Fibroblast of lung (primary cell): ENCODE measurements around the gene HECTD2. TPM values are rescaled to one million over a fixed set of nuclear protein-coding genes. Genes with fewer than 3 reads are reported as not detected.

Source experiments
- DNase-seq, 2 donors: peaks; one replicate each; pipeline versions ENCODE4 v3.0.0 to v3.0.0-alpha.2; 2010; ENCODE audit warnings: low read depth in 2 of 2
- H2AFZ ChIP-seq: 2 replicates; pipeline ENCODE4 v1.5.1; 2012; ENCODE audit warnings: low read length, control low read depth, inconsistent platforms
- H3K27ac ChIP-seq: 2 replicates; pipeline ENCODE4 v1.5.1; 2011; ENCODE audit warnings: low read length, control low read depth; ENCODE audit not compliant: insufficient read depth
- H3K27me3 ChIP-seq: 2 replicates; pipeline ENCODE4 v1.5.1; 2011; ENCODE audit warnings: mild to moderate bottlenecking, low read length; ENCODE audit not compliant: control insufficient read depth, insufficient read depth
- H3K36me3 ChIP-seq: 2 replicates; pipeline ENCODE4 v1.5.1; 2011; ENCODE audit warnings: low read length; ENCODE audit not compliant: control insufficient read depth, insufficient read depth
- H3K4me1 ChIP-seq: 2 replicates; pipeline ENCODE4 v1.5.1; 2011; ENCODE audit warnings: low read length; ENCODE audit not compliant: control insufficient read depth, insufficient read depth; ENCODE audit errors: extremely low read depth
- H3K4me2 ChIP-seq: 2 replicates; pipeline ENCODE4 v1.5.1; 2011; ENCODE audit warnings: low read length, control low read depth; ENCODE audit not compliant: insufficient read depth; ENCODE audit errors: extremely low read depth
- H3K4me3 ChIP-seq, 4 experiments: fragments of 200-600 bp in 1 of 4; sonication (generic) in 1 of 4; replicated peaks in 1 of 4; 2 replicates each; pipeline ENCODE4 v1.5.1; 2011 to 2016; ENCODE audit warnings: low read length in 4 of 4, low read depth in 3 of 4, mild to moderate bottlenecking in 3 of 4, control low read depth in 2 of 4, inconsistent platforms in 1 of 4, mixed read lengths in 1 of 4; ENCODE audit not compliant: insufficient read depth in 1 of 4; ENCODE audit errors: control extremely low read depth in 1 of 4
- H3K79me2 ChIP-seq: 2 replicates; pipeline ENCODE4 v1.5.1; 2012; ENCODE audit warnings: mild to moderate bottlenecking, low read length, inconsistent platforms; ENCODE audit not compliant: control insufficient read depth, insufficient read depth
- H3K9ac ChIP-seq: 2 replicates; pipeline ENCODE4 v1.5.1; 2011; ENCODE audit warnings: mild to moderate bottlenecking, low read length, control low read depth; ENCODE audit not compliant: insufficient read depth
- H3K9me3 ChIP-seq: 2 replicates; pipeline ENCODE4 v1.5.1; 2012; ENCODE audit warnings: low read depth, low read length; ENCODE audit not compliant: control insufficient read depth, insufficient read depth
- H4K20me1 ChIP-seq: 2 replicates; pipeline ENCODE4 v1.5.1; 2011; ENCODE audit warnings: low read length; ENCODE audit not compliant: control insufficient read depth, insufficient read depth; ENCODE audit errors: extremely low read depth
- EZH2 ChIP-seq: IDR thresholded peaks from 2 replicates; pipeline ENCODE4 v1.5.1; 2012; ENCODE audit warnings: low read length, control low read depth, mild to moderate bottlenecking; ENCODE audit errors: missing control alignments
- polyA plus RNA-seq, 2 donors: library from polyadenylated mRNA; depleted of rRNA in 1 of 2; stranded (reverse) in 1 of 2; unstranded in 1 of 2; fragments of >200 nt; gene quantifications; 2 replicates each; pipeline ENCODE4 v1.2.1, GENCODE V29; 2011 to 2012; ENCODE audit warnings: missing spikeins in 1 of 2
- total RNA-seq: library from RNA; depleted of rRNA; stranded (reverse); fragments of >200 nt; gene quantifications from 2 replicates; pipeline ENCODE4 v1.2.1, GENCODE V29; 2014
- TF ChIP-seq, protein P1 (sequence below), 2 donors: IDR thresholded peaks in 1 of 2; conservative IDR thresholded peaks in 1 of 2; 1 replicate in 1 of 2; 2 replicates in 1 of 2; pipeline ENCODE4 v1.5.1; 2011 to 2012; ENCODE audit warnings: low read length in 2 of 2, control low read depth in 1 of 2, inconsistent platforms in 1 of 2, low read depth in 1 of 2, mild to moderate bottlenecking in 1 of 2

Gene HECTD2
- total and polyA plus RNA-seq, 2 donors (not counting 1 experiment from before 2014, with no cell fraction given), result 7.6 to 8.3 TPM

DNA sequence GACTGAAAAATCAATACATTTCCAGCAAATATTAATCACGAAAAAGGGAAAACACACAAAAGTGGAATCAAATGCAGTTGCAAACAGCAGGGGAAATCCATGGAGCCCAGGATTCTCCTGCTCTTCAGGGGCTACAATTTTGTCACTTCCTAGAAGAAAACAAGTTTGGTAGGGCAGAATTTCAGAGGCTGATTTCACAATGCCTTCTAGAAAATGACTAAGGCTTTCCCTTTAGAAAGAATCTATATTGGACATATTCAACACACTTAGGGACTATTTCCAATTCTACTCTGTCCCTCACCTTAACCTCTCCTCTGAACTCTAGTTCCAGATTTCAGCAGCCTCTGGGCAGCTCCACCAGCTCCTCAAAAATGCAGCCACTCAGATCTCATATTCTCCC lies 111.3 kb downstream of the HECTD2 start:
- no peaks in the 10 kb centered on the region for H3K79me2 ChIP-seq
- peak in 1 of 2 donors; percentile 37 for DNase-seq
- H3K27ac ChIP-seq, result no peak overlapping the region

DNA sequence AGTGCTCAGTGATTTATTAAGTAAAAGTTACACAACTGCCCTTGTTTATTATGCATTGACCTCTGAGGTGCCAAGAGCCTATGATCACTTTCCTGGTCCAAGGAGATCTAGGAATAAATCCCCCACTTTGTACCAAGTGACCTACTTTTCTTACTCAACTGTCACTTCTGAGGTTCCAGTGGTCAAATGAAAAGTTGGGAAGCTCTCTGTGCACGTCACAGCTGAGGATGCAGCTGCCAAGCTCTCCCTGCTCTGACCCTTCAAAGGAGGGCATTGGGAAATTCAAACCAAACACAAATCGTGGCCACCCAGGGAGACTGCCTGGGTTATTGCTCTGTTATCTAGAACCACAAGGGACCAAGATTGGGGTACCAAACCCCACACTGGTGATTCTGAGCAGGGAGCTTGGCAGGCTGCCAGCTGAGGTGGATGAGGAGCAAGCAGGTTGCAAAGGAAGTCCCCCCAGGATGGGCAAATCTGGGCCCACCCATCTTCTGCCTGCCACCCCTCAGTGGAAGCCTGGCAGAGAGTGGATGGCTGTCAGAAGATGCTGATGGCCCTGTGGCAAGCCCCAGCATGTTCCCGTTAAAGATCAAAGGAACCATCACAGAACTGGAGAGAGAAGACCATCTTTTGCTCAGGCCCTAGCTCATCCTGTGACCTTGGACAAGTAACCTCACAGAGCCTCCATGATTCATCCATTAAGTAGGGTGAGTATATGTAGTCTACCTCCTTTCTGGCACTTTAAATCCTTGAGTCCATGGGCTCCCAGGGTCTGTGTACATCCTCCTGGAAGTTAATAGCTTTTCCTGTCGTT lies 116.0 kb downstream of the HECTD2 start:
- peak in 1 of 2 donors; percentile 46 for DNase-seq
- no peaks in the 10 kb centered on the region for H3K9me3 ChIP-seq
- H3K4me1 ChIP-seq, result no peaks in the 10 kb centered on the region
- no peaks in the 10 kb centered on the region for H3K79me2 ChIP-seq
- no peak overlapping the region for H3K4me3 ChIP-seq
- H3K27ac ChIP-seq, result no peak overlapping the region
- H3K4me2 ChIP-seq, result no peak overlapping the region
- no peaks in the 10 kb centered on the region for H3K36me3 ChIP-seq
- TF ChIP-seq, protein P1, sequence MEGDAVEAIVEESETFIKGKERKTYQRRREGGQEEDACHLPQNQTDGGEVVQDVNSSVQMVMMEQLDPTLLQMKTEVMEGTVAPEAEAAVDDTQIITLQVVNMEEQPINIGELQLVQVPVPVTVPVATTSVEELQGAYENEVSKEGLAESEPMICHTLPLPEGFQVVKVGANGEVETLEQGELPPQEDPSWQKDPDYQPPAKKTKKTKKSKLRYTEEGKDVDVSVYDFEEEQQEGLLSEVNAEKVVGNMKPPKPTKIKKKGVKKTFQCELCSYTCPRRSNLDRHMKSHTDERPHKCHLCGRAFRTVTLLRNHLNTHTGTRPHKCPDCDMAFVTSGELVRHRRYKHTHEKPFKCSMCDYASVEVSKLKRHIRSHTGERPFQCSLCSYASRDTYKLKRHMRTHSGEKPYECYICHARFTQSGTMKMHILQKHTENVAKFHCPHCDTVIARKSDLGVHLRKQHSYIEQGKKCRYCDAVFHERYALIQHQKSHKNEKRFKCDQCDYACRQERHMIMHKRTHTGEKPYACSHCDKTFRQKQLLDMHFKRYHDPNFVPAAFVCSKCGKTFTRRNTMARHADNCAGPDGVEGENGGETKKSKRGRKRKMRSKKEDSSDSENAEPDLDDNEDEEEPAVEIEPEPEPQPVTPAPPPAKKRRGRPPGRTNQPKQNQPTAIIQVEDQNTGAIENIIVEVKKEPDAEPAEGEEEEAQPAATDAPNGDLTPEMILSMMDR (conservative IDR thresholded peaks at IDR 0.05 in 1 of 2, IDR thresholded peaks at IDR 0.05 in 1 of 2; ENCODE audit: low read depth in 1 of 2, low read length in 2 of 2), result no peak
- no peak for TF ChIP-seq EZH2
- no peak overlapping the region for H2AFZ ChIP-seq
- H4K20me1 ChIP-seq, result no peaks in the 10 kb centered on the region
- H3K9ac ChIP-seq, result no peak overlapping the region
- H3K27me3 ChIP-seq, result no peaks in the 10 kb centered on the region

More for the DNA sequence above, 111.3 kb downstream of the HECTD2 start:
- Histone ChIP-seq H3K36me3 (no peaks in the 10 kb centered on the region), H3K4me2 (no peak overlapping the region), H3K27me3 (no peaks in the 10 kb centered on the region), H3K9ac (no peak overlapping the region), H3K9me3 (no peaks in the 10 kb centered on the region), H3K4me3 (no peak overlapping the region), H3K4me1 (no peaks in the 10 kb centered on the region), H4K20me1 (no peaks in the 10 kb centered on the region), H2AFZ (no peak overlapping the region)
- no peak for TF ChIP-seq EZH2
- TF ChIP-seq, protein P1 (conservative IDR thresholded peaks at IDR 0.05 in 1 of 2, IDR thresholded peaks at IDR 0.05 in 1 of 2; ENCODE audit: low read depth in 1 of 2, low read length in 2 of 2), result no peak

DNA sequence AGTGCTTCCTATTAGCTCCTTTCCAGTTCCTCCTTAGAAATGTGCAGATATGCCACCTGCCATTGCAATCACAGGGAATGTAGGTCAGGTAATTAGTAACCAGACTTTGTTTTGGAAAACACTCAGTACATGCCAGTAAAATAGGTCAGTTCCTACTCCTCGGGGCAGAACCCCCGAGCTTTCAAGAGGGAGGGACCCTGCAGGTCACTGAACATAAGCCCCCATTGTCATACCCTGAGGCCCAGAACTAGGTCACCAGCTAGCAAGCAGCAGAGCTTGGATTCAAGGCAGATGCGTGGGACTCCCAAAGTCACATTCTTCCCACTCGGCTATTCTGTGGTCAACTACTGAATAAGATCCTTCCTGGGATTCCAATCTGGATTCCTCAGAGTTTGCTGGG lies 117.9 kb downstream of the HECTD2 start:
- Histone ChIP-seq H3K4me2 (no peak overlapping the region), H3K27me3 (no peaks in the 10 kb centered on the region), H4K20me1 (no peaks in the 10 kb centered on the region), H3K9ac (no peak overlapping the region), H3K36me3 (no peaks in the 10 kb centered on the region), H3K27ac (no peak overlapping the region), H3K79me2 (no peaks in the 10 kb centered on the region), H3K9me3 (no peaks in the 10 kb centered on the region), H3K4me1 (no peaks in the 10 kb centered on the region), H3K4me3 (no peak overlapping the region), H2AFZ (no peak overlapping the region)
- TF ChIP-seq, protein P1 (conservative IDR thresholded peaks at IDR 0.05 in 1 of 2, IDR thresholded peaks at IDR 0.05 in 1 of 2; ENCODE audit: low read depth in 1 of 2, low read length in 2 of 2), result no peak
- TF ChIP-seq EZH2, result no peak
- DNase-seq, result peak in 1 of 2 donors; percentile 48
